Neural crest cell (in vitro differentiated cells): Measurements from ENCODE around the gene TMPRSS13. TPM values are rescaled to one million over a fixed set of nuclear protein-coding genes. Genes with fewer than 3 reads are reported as not detected.

Source experiments
- DNase-seq: peaks from one replicate; pipeline ENCODE4 v3.0.0; 2021; ENCODE audit warnings: low read depth, mixed read lengths, low spot score
- H3K27ac Mint-ChIP-seq: one replicate; pipeline ENCODE4 v1.8.0; 2021; ENCODE audit warnings: mild to moderate bottlenecking, mixed read lengths; ENCODE audit not compliant: unreplicated experiment
- H3K27me3 Mint-ChIP-seq: 2 replicates; pipeline ENCODE4 v1.8.0; 2021; ENCODE audit warnings: low read depth, mild to moderate bottlenecking, mixed read lengths
- H3K36me3 Mint-ChIP-seq: 2 replicates; pipeline ENCODE4 v1.8.0; 2021; ENCODE audit warnings: low read depth, mild to moderate bottlenecking, mixed read lengths
- H3K4me1 Mint-ChIP-seq: 2 replicates; pipeline ENCODE4 v1.8.0; 2021; ENCODE audit warnings: mixed read lengths
- H3K4me3 Mint-ChIP-seq: one replicate; pipeline ENCODE4 v1.8.0; 2021; ENCODE audit warnings: mild to moderate bottlenecking, mixed read lengths
- H3K9me3 Mint-ChIP-seq: 2 replicates; pipeline ENCODE4 v1.8.0; 2021; ENCODE audit warnings: mixed read lengths
- total RNA-seq: library from RNA; stranded (reverse); gene quantifications from 2 replicates; pipeline ENCODE4 v1.2.1, GENCODE V29; 2021
- TF ChIP-seq, protein P1 (sequence below): fragments of 200-600 bp; sonication (generic); conservative IDR thresholded peaks from 2 replicates; pipeline ENCODE4 v1.5.0; 2021; ENCODE audit warnings: antibody characterized with exemption, mild to moderate bottlenecking

TMPRSS13 gene
- total RNA-seq, 1 donor from 2014 or later = not detected

- Mint-ChIP-seq H3K9me3 (peaks cover 4% of the 10 kb centered on the region), H3K27ac (peak overlapping the region; percentile 50), H3K36me3 (peaks cover 4% of the 10 kb centered on the region), H3K4me3 (no peak overlapping the region), H3K4me1 (peaks cover 5% of the 10 kb centered on the region), H3K27me3 (peaks cover 3% of the 10 kb centered on the region)
- TF ChIP-seq, protein P1, sequence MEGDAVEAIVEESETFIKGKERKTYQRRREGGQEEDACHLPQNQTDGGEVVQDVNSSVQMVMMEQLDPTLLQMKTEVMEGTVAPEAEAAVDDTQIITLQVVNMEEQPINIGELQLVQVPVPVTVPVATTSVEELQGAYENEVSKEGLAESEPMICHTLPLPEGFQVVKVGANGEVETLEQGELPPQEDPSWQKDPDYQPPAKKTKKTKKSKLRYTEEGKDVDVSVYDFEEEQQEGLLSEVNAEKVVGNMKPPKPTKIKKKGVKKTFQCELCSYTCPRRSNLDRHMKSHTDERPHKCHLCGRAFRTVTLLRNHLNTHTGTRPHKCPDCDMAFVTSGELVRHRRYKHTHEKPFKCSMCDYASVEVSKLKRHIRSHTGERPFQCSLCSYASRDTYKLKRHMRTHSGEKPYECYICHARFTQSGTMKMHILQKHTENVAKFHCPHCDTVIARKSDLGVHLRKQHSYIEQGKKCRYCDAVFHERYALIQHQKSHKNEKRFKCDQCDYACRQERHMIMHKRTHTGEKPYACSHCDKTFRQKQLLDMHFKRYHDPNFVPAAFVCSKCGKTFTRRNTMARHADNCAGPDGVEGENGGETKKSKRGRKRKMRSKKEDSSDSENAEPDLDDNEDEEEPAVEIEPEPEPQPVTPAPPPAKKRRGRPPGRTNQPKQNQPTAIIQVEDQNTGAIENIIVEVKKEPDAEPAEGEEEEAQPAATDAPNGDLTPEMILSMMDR = no peak
- no peak for DNase-seq
Observed at GRCh38 chr11:117888139-117888566, 41.0 kb downstream of the TMPRSS13 start.

DNA sequence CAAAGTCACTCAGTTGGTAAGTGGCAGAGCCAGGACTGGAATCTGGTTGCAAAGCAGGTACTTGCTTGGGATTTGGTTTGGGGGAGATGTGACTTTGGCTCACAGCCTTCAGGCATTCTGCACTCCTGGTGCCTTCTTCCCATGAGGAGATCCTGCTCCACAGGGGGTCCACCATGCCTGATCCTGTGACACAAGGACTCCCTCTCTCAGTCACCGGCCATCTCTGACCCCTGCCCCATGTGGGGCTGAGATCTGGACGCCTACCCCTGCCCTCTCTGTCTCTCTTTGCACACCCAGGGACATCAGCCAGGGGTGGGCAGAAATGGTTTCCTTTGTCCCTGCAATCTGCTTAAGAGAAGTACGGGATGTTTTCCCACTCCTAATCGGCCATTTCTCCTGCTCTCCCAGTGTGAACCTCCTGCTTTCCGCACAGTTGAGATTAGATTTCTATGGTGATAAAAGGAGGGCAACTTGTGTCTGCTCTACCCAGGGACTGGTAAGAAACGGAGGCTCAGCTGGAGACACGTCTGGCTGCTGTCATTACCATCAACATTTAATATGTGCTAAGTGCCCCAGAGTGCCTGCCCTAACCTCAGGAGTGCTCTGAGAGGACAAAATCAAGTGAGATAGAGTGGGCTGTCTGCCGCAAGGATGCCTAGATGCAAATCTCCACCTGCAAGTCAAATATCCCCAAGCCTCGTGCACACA is 41.6 kb downstream of the TMPRSS13 start:
- Mint-ChIP-seq H3K4me1 (peaks cover 5% of the 10 kb centered on the region), H3K4me3 (no peak overlapping the region)

GRCh38 chr11:117885777-117886176 is 43.4 kb downstream of the TMPRSS13 start:
- peaks cover 6% of the 10 kb centered on the region for H3K27me3 Mint-ChIP-seq
- TF ChIP-seq, protein P1 = no peak
- H3K27ac Mint-ChIP-seq = no peak overlapping the region
- peaks cover 4% of the 10 kb centered on the region for H3K36me3 Mint-ChIP-seq
- no peak overlapping the region for H3K4me3 Mint-ChIP-seq
- H3K4me1 Mint-ChIP-seq = peaks cover 5% of the 10 kb centered on the region
- no peak for DNase-seq
- H3K9me3 Mint-ChIP-seq = peaks cover 4% of the 10 kb centered on the region

More for the DNA sequence above, 41.6 kb downstream of the TMPRSS13 start:
- TF ChIP-seq, protein P1 = no peak
- Mint-ChIP-seq H3K27ac (peak overlapping the region; percentile 50), H3K36me3 (peaks cover 4% of the 10 kb centered on the region), H3K27me3 (peaks cover 3% of the 10 kb centered on the region), H3K9me3 (peaks cover 4% of the 10 kb centered on the region)
- DNase-seq = no peak

DNA sequence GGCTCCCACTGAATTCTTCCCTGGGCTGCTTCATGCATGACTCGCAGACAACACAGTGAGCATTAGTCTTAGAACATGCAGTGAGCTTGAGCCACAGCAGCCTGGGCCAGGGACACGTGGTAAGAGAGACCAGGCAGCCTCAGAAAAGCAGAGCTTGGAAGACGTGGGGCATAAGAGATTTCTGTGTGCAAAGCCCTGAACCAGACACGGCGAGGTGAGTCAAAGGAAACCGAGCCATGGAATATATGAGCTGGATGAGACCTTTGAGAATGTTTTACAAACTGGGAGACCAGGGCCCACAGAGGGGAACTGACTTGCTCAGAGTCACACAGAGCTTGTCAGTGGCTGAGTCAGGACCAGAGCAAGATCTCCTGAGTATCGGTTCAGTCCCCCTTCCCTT is 44.2 kb downstream of the TMPRSS13 start:
- H3K36me3 Mint-ChIP-seq = peaks cover 3% of the 10 kb centered on the region
- peaks cover 3% of the 10 kb centered on the region for H3K9me3 Mint-ChIP-seq
- no peak overlapping the region for H3K27ac Mint-ChIP-seq
- peaks cover 14% of the 10 kb centered on the region for H3K27me3 Mint-ChIP-seq
- TF ChIP-seq, protein P1 = no peak
- peaks cover 5% of the 10 kb centered on the region for H3K4me1 Mint-ChIP-seq
- H3K4me3 Mint-ChIP-seq = no peak overlapping the region
- DNase-seq = no peak

- Mint-ChIP-seq H3K27me3 (peaks cover 25% of the 10 kb centered on the region), H3K4me3 (no peak overlapping the region), H3K9me3 (no peaks in the 10 kb centered on the region), H3K4me1 (peaks cover 5% of the 10 kb centered on the region), H3K36me3 (no peaks in the 10 kb centered on the region), H3K27ac (no peak overlapping the region)
- DNase-seq = no peak
- TF ChIP-seq, protein P1 = no peak
Observed at GRCh38 chr11:117883063-117883462, 46.1 kb downstream of the TMPRSS13 start.
